Neuronal stem cell (in vitro differentiated cells): ENCODE measurements around the gene HOXB1.
"Not testable (repeated sequence)": the region's sequence is repeated elsewhere in the genome, so short reads cannot be mapped to it uniquely, and the experiment has no call there.

Experiments
- DNase-seq: peaks from one replicate; pipeline ENCODE4 v3.0.0-alpha.2; 2013; ENCODE audit warnings: low spot score
- H2AFZ ChIP-seq: one replicate; pipeline ENCODE4 v1.6.1; 2013; ENCODE audit warnings: mild to moderate bottlenecking, low read length, inconsistent platforms
- H2AK5ac ChIP-seq: 2 replicates; pipeline ENCODE4 v1.6.1; 2013; ENCODE audit warnings: low read depth, mild to moderate bottlenecking, inconsistent platforms, low read length, moderate library complexity, mixed read lengths
- H2BK120ac ChIP-seq: 2 replicates; pipeline ENCODE4 v1.6.1; 2013; ENCODE audit warnings: low read depth, mild to moderate bottlenecking, inconsistent platforms, low read length, moderate library complexity, mixed read lengths
- H2BK12ac ChIP-seq: one replicate; pipeline ENCODE4 v1.6.1; 2013; ENCODE audit warnings: low read length, inconsistent platforms
- H2BK15ac ChIP-seq: 2 replicates; pipeline ENCODE4 v1.6.1; 2013; ENCODE audit warnings: mild to moderate bottlenecking, low read length, inconsistent platforms, mixed read lengths
- H2BK5ac ChIP-seq: one replicate; pipeline ENCODE4 v1.6.1; 2013; ENCODE audit warnings: inconsistent platforms, mild to moderate bottlenecking, low read length, moderate library complexity
- H3K14ac ChIP-seq: one replicate; pipeline ENCODE4 v1.6.1; 2013; ENCODE audit warnings: low read length, inconsistent platforms
- H3K18ac ChIP-seq: 2 replicates; pipeline ENCODE4 v1.6.1; 2013; ENCODE audit warnings: low read length, inconsistent platforms
- H3K23ac ChIP-seq: 2 replicates; pipeline ENCODE4 v1.6.1; 2013; ENCODE audit warnings: low read depth, mild to moderate bottlenecking, mixed read lengths, low read length, inconsistent platforms; ENCODE audit not compliant: poor library complexity
- H3K27ac ChIP-seq: replicated peaks from 3 replicates; pipeline ENCODE4 v1.5.1; 2013; ENCODE audit warnings: low read length, inconsistent platforms
- H3K27me3 ChIP-seq, 3 experiments: 2 replicates each; pipeline ENCODE4 v1.6.1; 2013; ENCODE audit warnings: low read length in 3 of 3, mild to moderate bottlenecking in 2 of 3, inconsistent platforms in 1 of 3, low read depth in 1 of 3, mixed read lengths in 1 of 3, moderate library complexity in 1 of 3; ENCODE audit not compliant: control insufficient read depth in 3 of 3, insufficient read depth in 3 of 3
- H3K36me3 ChIP-seq, 2 donors: replicated peaks in 1 of 2; 2 replicates each; pipeline ENCODE4 v1.6.1; 2013; ENCODE audit warnings: low read length in 2 of 2; ENCODE audit not compliant: control insufficient read depth in 2 of 2, insufficient read depth in 2 of 2
- H3K4ac ChIP-seq: 2 replicates; pipeline ENCODE4 v1.6.1; 2013; ENCODE audit warnings: inconsistent platforms, mild to moderate bottlenecking, low read length, moderate library complexity
- H3K4me1 ChIP-seq, 2 donors: 1 replicate in 1 of 2; 2 replicates in 1 of 2; pipeline ENCODE4 v1.6.1; 2013; ENCODE audit warnings: low read length in 2 of 2, low read depth in 1 of 2; ENCODE audit not compliant: control insufficient read depth in 2 of 2, insufficient read depth in 1 of 2
- H3K4me2 ChIP-seq: one replicate; pipeline ENCODE4 v1.6.1; 2013; ENCODE audit warnings: mild to moderate bottlenecking, low read length, inconsistent platforms; ENCODE audit not compliant: insufficient read depth, poor library complexity, severe bottlenecking
- H3K4me3 ChIP-seq, 2 donors: 2 replicates each; pipeline ENCODE4 v1.5.1; 2013; ENCODE audit warnings: low read length in 2 of 2, mild to moderate bottlenecking in 2 of 2, inconsistent platforms in 1 of 2, moderate library complexity in 1 of 2
- H3K79me1 ChIP-seq: one replicate; pipeline ENCODE4 v1.6.1; 2013; ENCODE audit warnings: low read depth, mild to moderate bottlenecking, inconsistent platforms, low read length, moderate library complexity
- H3K9ac ChIP-seq: one replicate; pipeline ENCODE4 v1.6.1; 2013; ENCODE audit warnings: mild to moderate bottlenecking, low read depth, low read length, inconsistent platforms; ENCODE audit not compliant: poor library complexity
- H3K9me3 ChIP-seq, 2 donors: replicated peaks in 1 of 2; 2 replicates each; pipeline versions ENCODE3 to v1.6.1; 2013; ENCODE audit warnings: low read length in 2 of 2, mild to moderate bottlenecking in 2 of 2, inconsistent platforms in 1 of 2, low read depth in 1 of 2, mixed read lengths in 1 of 2, moderate library complexity in 1 of 2; ENCODE audit not compliant: control insufficient read depth in 2 of 2, insufficient read depth in 1 of 2
- H4K8ac ChIP-seq: one replicate; pipeline ENCODE4 v1.6.1; 2013; ENCODE audit warnings: low read depth, mild to moderate bottlenecking, inconsistent platforms, low read length, moderate library complexity
- H4K91ac ChIP-seq: one replicate; pipeline ENCODE4 v1.6.1; 2013; ENCODE audit warnings: low read length, low read depth, mild to moderate bottlenecking, inconsistent platforms; ENCODE audit not compliant: poor library complexity
- WGBS, 2 donors: extraction: QIAGEN DNeasy Blood & Tissue Kit; methylation state at CpG; one replicate each; pipeline ENCODE4 v1.1.7; 2013; ENCODE audit warnings: missing lambda C conversion rate in 2 of 2, mixed read lengths in 1 of 2; ENCODE audit not compliant: insufficient read length in 2 of 2, insufficient replicate concordance in 1 of 2; ENCODE audit errors: extremely low coverage in 2 of 2; 5-methylcytosine and 5-hydroxymethylcytosine counted together

HOXB1 gene

DNA sequence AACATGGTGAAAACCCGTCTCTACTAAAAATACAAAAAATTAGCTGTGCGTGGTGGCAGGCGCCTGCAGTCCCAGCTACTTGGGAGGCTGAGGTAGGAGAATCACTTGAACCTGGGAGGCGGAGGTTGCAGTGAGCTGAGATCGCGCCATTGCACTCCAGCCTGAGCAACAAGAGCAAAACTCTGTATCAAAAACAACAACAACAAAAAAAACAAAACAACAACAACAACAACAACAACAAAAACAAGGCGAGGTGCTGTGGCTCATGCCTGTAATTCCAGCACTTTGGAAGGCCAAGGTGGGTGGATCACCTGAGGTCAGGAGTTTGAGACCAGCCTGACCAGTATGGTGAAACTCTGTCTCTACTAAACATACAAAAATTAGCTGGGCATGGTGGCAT is 21.1 kb downstream of the HOXB1 start:
- not testable (repeated sequence) for H2AFZ ChIP-seq, H3K4me3 ChIP-seq, H3K4me1 ChIP-seq, DNase-seq, H3K9me3 ChIP-seq, H3K4ac ChIP-seq, H3K79me1 ChIP-seq, H3K18ac ChIP-seq, H4K8ac ChIP-seq, H3K27ac ChIP-seq, H3K9ac ChIP-seq, H2BK15ac ChIP-seq, H2BK5ac ChIP-seq, H4K91ac ChIP-seq, H3K4me2 ChIP-seq, H2AK5ac ChIP-seq, H3K23ac ChIP-seq, H2BK120ac ChIP-seq, H3K36me3 ChIP-seq, H2BK12ac ChIP-seq, H3K14ac ChIP-seq
- no CpG with 5 or more reads among the region's 7 CpGs for WGBS, 2 donors
- peaks cover 0 to 14% (median 12%) of the 10 kb centered on the region in 3 experiments for H3K27me3 ChIP-seq

DNA sequence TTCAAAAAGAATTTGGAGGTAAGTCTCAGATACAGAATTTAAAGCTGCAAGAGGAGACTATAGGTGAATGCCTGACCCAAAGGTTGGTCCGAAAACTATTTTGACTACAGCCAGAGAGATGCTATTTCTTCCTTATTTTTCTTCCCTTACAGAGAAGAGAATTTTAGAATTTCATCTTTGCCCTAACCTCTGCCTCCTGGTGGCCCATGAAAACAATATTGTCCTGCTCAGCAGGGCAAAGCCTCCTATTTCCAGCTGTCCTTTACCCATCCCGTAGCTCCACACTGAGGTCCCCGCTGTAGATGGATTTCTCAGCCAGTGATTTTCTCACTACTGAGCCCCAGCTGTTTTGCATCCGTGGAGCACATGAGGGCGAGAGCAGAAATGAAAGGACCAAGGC is 24.6 kb downstream of the HOXB1 start:
- Histone ChIP-seq H2BK15ac (no peak overlapping the region), H4K8ac (no peak overlapping the region), H3K27ac (no peak overlapping the region), H3K4me1 (no peaks in the 10 kb centered on the region), H2AK5ac (no peak overlapping the region), H2BK5ac (no peak overlapping the region), H3K18ac (no peak overlapping the region), H2AFZ (no peak overlapping the region), H3K4me3 (no peak overlapping the region), H4K91ac (no peak overlapping the region), H3K9me3 (no peaks in the 10 kb centered on the region), H3K79me1 (no peaks in the 10 kb centered on the region), H3K4ac (no peak overlapping the region), H3K36me3 (no peaks in the 10 kb centered on the region), H3K23ac (no peak overlapping the region), H3K27me3 (peaks cover 0 to 25% (median 0%) of the 10 kb centered on the region in 3 experiments), H3K4me2 (no peak overlapping the region), H3K9ac (no peak overlapping the region), H3K14ac (no peak overlapping the region), H2BK120ac (no peak overlapping the region), H2BK12ac (no peak overlapping the region)
- no peak for DNase-seq
- WGBS, 2 donors = no CpG with 5 or more reads among the region's 5 CpGs

DNA sequence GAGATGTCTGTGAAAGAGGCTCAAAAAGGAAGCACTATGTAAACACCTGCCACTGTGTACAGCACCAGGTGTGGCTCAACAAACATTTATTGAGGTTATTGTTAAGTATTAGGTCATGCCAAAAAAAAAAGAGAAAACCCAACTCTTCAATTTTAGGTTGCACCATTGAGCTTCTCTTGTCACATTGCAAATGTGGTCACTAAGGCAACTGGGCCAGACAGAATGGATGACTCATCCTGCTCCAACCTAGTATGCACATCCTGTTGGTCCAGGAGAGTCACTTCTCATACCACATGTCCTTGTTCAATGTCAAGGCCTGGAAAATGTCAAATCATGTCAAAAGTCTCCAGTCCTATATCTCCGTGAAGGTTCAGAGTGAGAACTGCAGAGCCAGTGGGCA is 25.0 kb downstream of the HOXB1 start:
- Histone ChIP-seq H2BK15ac (no peak overlapping the region), H3K4me2 (no peak overlapping the region), H2BK5ac (no peak overlapping the region), H3K4me3 (no peak overlapping the region), H4K8ac (no peak overlapping the region), H3K23ac (no peak overlapping the region), H3K9ac (no peak overlapping the region), H3K9me3 (no peaks in the 10 kb centered on the region), H3K18ac (no peak overlapping the region), H2AK5ac (no peak overlapping the region), H3K27me3 (peaks cover 0 to 29% (median 2%) of the 10 kb centered on the region in 3 experiments), H3K4ac (no peak overlapping the region), H2AFZ (no peak overlapping the region), H3K27ac (no peak overlapping the region), H3K36me3 (no peaks in the 10 kb centered on the region), H3K14ac (no peak overlapping the region), H3K4me1 (no peaks in the 10 kb centered on the region), H4K91ac (no peak overlapping the region), H2BK12ac (no peak overlapping the region), H3K79me1 (no peaks in the 10 kb centered on the region), H2BK120ac (no peak overlapping the region)
- WGBS, 2 donors = no CpG with 5 or more reads among the region's 1 CpG
- no peak for DNase-seq

DNA sequence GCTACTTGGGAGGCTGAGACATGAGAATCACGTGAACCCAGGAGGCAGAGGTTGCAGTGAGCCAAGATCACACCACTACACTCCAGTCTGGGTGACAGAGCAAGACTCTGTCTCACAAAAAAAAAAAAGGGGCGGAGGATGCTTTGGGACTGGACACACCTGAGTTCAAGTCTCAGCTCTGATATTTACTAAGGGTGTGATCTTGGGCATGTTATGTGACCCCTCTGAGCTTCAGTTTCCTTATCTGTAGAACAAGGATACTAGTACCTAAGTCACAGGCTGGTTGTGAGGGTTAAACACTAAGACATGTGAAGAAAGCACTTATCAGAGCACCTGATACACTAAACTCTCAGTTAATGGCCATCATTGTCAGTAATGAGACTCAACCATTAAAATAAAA is 25.9 kb downstream of the HOXB1 start:
- Histone ChIP-seq H3K18ac (no peak overlapping the region), H3K4me1 (no peaks in the 10 kb centered on the region), H3K79me1 (no peaks in the 10 kb centered on the region), H3K36me3 (no peaks in the 10 kb centered on the region), H3K14ac (no peak overlapping the region), H2AK5ac (no peak overlapping the region), H3K9me3 (no peaks in the 10 kb centered on the region), H3K27ac (no peak overlapping the region), H4K8ac (no peak overlapping the region), H2BK12ac (no peak overlapping the region), H3K9ac (no peak overlapping the region), H3K4me2 (no peak overlapping the region), H3K4ac (no peak overlapping the region), H2AFZ (no peak overlapping the region), H3K27me3 (peaks cover 0 to 37% (median 2%) of the 10 kb centered on the region in 3 experiments), H4K91ac (no peak overlapping the region), H3K4me3 (no peak overlapping the region), H3K23ac (no peak overlapping the region), H2BK120ac (no peak overlapping the region), H2BK5ac (no peak overlapping the region), H2BK15ac (no peak overlapping the region)
- DNase-seq = no peak
- WGBS, 2 donors = no CpG with 5 or more reads among the region's 2 CpGs
